GM23338 (cell line): ENCODE measurements around the gene DCUN1D4.

ENCODE experiments used
- CREB1 ChIP-seq: fragments of 250-450 bp; sonication (Bioruptor Pico); IDR thresholded peaks from 2 replicates; pipeline ENCODE4 v1.5.0; 2020; ENCODE audit warnings: low read depth, mild to moderate bottlenecking, moderate library complexity
- EZH2 ChIP-seq: fragments of 200-600 bp; sonication (generic); IDR thresholded peaks from one replicate; pipeline ENCODE4 v1.8.0; 2017; ENCODE audit warnings: antibody characterized with exemption, mild to moderate bottlenecking, low read depth; ENCODE audit not compliant: unreplicated experiment
- EZH2phosphoT487 ChIP-seq: fragments of 200-600 bp; sonication (generic); IDR thresholded peaks from one replicate; pipeline ENCODE4 v1.8.1; 2018; ENCODE audit warnings: antibody characterized with exemption; ENCODE audit not compliant: unreplicated experiment
- TF ChIP-seq, protein P1 (sequence below), 2 experiments: fragments of 200-600 bp in 1 of 2; sonication (generic) in 1 of 2; conservative IDR thresholded peaks; 2 replicates each; pipeline versions ENCODE4 v1.5.1 to v1.6.1; 2016 to 2017; ENCODE audit warnings: antibody characterized with exemption in 2 of 2, low read depth in 2 of 2, mild to moderate bottlenecking in 2 of 2, moderate library complexity in 1 of 2

DNA sequence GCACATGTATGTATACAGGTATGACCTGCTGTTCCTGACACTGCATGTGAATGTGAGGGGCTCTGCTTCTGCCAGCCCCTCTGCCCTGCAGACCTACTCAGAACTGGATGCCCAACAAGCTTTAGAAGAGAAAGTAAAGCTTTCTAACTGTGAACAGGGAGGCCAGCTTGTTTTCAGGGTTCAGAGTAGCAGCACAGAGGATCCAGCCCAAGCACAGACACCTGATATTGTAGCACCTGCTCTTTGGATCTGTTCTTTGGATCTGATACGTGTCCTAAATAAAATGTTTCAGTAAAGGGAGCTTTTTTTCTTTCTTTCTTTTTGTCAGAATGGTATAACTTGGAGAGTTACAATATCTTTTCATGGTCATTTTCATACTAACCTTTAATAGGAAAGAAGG is 19.2 kb downstream of the DCUN1D4 start:
- no peak for TF ChIP-seq EZH2phosphoT487
- TF ChIP-seq, protein P1, sequence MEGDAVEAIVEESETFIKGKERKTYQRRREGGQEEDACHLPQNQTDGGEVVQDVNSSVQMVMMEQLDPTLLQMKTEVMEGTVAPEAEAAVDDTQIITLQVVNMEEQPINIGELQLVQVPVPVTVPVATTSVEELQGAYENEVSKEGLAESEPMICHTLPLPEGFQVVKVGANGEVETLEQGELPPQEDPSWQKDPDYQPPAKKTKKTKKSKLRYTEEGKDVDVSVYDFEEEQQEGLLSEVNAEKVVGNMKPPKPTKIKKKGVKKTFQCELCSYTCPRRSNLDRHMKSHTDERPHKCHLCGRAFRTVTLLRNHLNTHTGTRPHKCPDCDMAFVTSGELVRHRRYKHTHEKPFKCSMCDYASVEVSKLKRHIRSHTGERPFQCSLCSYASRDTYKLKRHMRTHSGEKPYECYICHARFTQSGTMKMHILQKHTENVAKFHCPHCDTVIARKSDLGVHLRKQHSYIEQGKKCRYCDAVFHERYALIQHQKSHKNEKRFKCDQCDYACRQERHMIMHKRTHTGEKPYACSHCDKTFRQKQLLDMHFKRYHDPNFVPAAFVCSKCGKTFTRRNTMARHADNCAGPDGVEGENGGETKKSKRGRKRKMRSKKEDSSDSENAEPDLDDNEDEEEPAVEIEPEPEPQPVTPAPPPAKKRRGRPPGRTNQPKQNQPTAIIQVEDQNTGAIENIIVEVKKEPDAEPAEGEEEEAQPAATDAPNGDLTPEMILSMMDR (conservative IDR thresholded peaks at IDR 0.05; ENCODE audit: low read depth in 2 of 2): no peak
- no peak for TF ChIP-seq CREB1
- TF ChIP-seq EZH2: no peak
